Transverse colon (tissue), 4 donors: ENCODE measurements around the gene MGAT4D.

Experiments used
- CTCF ChIP-seq, 5 experiments: fragments of 200-600 bp in 3 of 5; fragments of 450-650 bp in 2 of 5; sonication (generic) in 3 of 5; IDR thresholded peaks; 1 replicate in 2 of 5; 2 replicates in 3 of 5; pipeline ENCODE4 v1.5.1; 2016 to 2017; ENCODE audit warnings: antibody characterized with exemption in 5 of 5, inconsistent platforms in 3 of 5, mild to moderate bottlenecking in 2 of 5, moderate library complexity in 1 of 5
- EP300 ChIP-seq: sonication (generic); formaldehyde crosslinking; IDR thresholded peaks from one replicate; pipeline ENCODE4 v1.6.1; 2017; ENCODE audit warnings: antibody characterized with exemption, low read depth
- POLR2A ChIP-seq: fragments of 450-650 bp; IDR thresholded peaks from one replicate; pipeline ENCODE4 v1.6.1; 2016; ENCODE audit warnings: antibody characterized with exemption, mild to moderate bottlenecking, moderate library complexity
- POLR2AphosphoS5 ChIP-seq, 3 donors: sonication (generic); formaldehyde crosslinking; IDR thresholded peaks; one replicate each; pipeline ENCODE4 v1.6.1; 2016; ENCODE audit warnings: antibody characterized with exemption in 3 of 3

- no peak for TF ChIP-seq CTCF (IDR thresholded peaks at IDR 0.05)
- no peak for TF ChIP-seq POLR2AphosphoS5 (IDR thresholded peaks at IDR 0.05)
- no peak for TF ChIP-seq EP300
- TF ChIP-seq POLR2A = no peak
Observed at GRCh38 chr4:140523370-140523856, 25.3 kb upstream of the MGAT4D start.
